ENCODE measurements around the gene PIP5K1B. TPM values are rescaled to one million over a fixed set of nuclear protein-coding genes. Genes with fewer than 3 reads are reported as not detected.

PIP5K1B gene
- total RNA-seq, 1 experiment from 2014 or later = 0.20 TPM

GRCh38 chr9:68942790-68943189, 237.8 kb downstream of the PIP5K1B start:
- Histone ChIP-seq H3K9ac (ENCODE audit: low read length) (no peak overlapping the region), H3K9me3 (ENCODE audit: control insufficient read depth in 1 of 2, insufficient read depth in 1 of 2, low read depth in 1 of 2, low read length in 2 of 2) (no peaks in the 10 kb centered on the region), H3K4me3 (replicated peaks in 1 of 2; ENCODE audit: low read depth in 1 of 2, low read length in 2 of 2) (no peak overlapping the region), H3K79me2 (ENCODE audit: insufficient read depth, low read length) (no peaks in the 10 kb centered on the region), H3K36me3 (ENCODE audit: control insufficient read depth in 1 of 2, insufficient read depth in 2 of 2, low read length in 2 of 2) (no peaks in the 10 kb centered on the region), H3K4me1 (ENCODE audit: control insufficient read depth in 1 of 2, insufficient read depth in 2 of 2, low read length in 2 of 2) (no peaks in the 10 kb centered on the region), H3K27ac (ENCODE audit: low read depth, low read length) (no peak overlapping the region), H3K9me2 (ENCODE audit: insufficient read depth) (no peaks in the 10 kb centered on the region), H3K27me3 (ENCODE audit: insufficient read depth, low read length) (peaks cover 23% of the 10 kb centered on the region), H3K4me2 (ENCODE audit: low read length) (no peak overlapping the region), H4K20me1 (ENCODE audit: insufficient read depth) (no peaks in the 10 kb centered on the region), H2AFZ (ENCODE audit: low read depth, low read length, poor library complexity, severe bottlenecking) (no peak overlapping the region)
- no peak for ATAC-seq
- TF ChIP-seq ATF3 (IDR thresholded peaks at IDR 0.05) (no peak), CBX3 (IDR thresholded peaks at IDR 0.05; ENCODE audit: low read depth) (no peak), JUND (IDR thresholded peaks at IDR 0.05) (no peak)
- RAD21 ChIA-PET (ENCODE audit: low non-redundant PET in 1 of 2, low total read pairs in 2 of 2, uncharacterized antibody in 2 of 2, unreplicated experiment in 2 of 2) = no interaction called here
- CTCF ChIA-PET = no interaction called here
- no peak for DNase-seq (ENCODE audit: low read depth, low spot score)
- intact Hi-C loops (cut with micrococcal nuclease) = loop anchor here (10.0 kb wide), 1 partner anchor 188 kb away; no protein-coding TSS in a partner anchor
- no TSS peak for BruUV-seq (replicated peaks)
- POLR2A ChIA-PET = no interaction called here

GRCh38 chr9:68947015-68947414, 242.0 kb downstream of the PIP5K1B start:
- intact Hi-C loops (cut with micrococcal nuclease) = loop anchor here (10.0 kb wide), 1 partner anchor 192 kb away; no protein-coding TSS in a partner anchor
- ChIA-PET CTCF (no interaction called here), RAD21 (ENCODE audit: low non-redundant PET in 1 of 2, low total read pairs in 2 of 2, uncharacterized antibody in 2 of 2, unreplicated experiment in 2 of 2) (no interaction called here), POLR2A (no interaction called here)
- no peak for TF ChIP-seq POLR2AphosphoS5 (IDR thresholded peaks at IDR 0.05; ENCODE audit: low read depth, low read length)
- TF ChIP-seq ATF3 (IDR thresholded peaks at IDR 0.05) = no peak
- no peak for TF ChIP-seq EZH2phosphoT487 (IDR thresholded peaks at IDR 0.05; ENCODE audit: borderline replicate concordance)
- no peak for TF ChIP-seq TCF7L2 (IDR thresholded peaks at IDR 0.05; ENCODE audit: borderline replicate concordance, extremely low read depth, insufficient read depth, insufficient read length)
- TF ChIP-seq YY1 (IDR thresholded peaks at IDR 0.05; ENCODE audit: extremely low read depth, insufficient replicate concordance, low read depth, low read length) = no peak
- no peak for TF ChIP-seq CTCF (IDR thresholded peaks at IDR 0.05 in 2 of 3, conservative IDR thresholded peaks at IDR 0.05 in 1 of 3; ENCODE audit: borderline replicate concordance in 1 of 3, insufficient read depth in 1 of 3, low read depth in 2 of 3, low read length in 2 of 3)
- no peak for TF ChIP-seq CBX3 (IDR thresholded peaks at IDR 0.05; ENCODE audit: low read depth)
- no peak for TF ChIP-seq ZBTB33 (IDR thresholded peaks at IDR 0.05; ENCODE audit: extremely low read depth, insufficient replicate concordance, low read length)
- TF ChIP-seq SP1 (IDR thresholded peaks at IDR 0.05; ENCODE audit: low read depth) = no peak
- TF ChIP-seq JUND (IDR thresholded peaks at IDR 0.05) = no peak
- no peak for TF ChIP-seq MAX (IDR thresholded peaks at IDR 0.05)
- TF ChIP-seq POLR2A (IDR thresholded peaks at IDR 0.05; ENCODE audit: borderline replicate concordance, extremely low read depth, insufficient read depth, insufficient read length) = no peak
- no peak for TF ChIP-seq ZNF274 (IDR thresholded peaks at IDR 0.05; ENCODE audit: low read depth, low read length)
- TF ChIP-seq EZH2 (IDR thresholded peaks at IDR 0.05) = no peak
- TF ChIP-seq RAD21 (IDR thresholded peaks at IDR 0.05; ENCODE audit: low read depth) = no peak
- TF ChIP-seq EGR1 (IDR thresholded peaks at IDR 0.05; ENCODE audit: low read depth) = no peak
- Histone ChIP-seq H3K4me2 (ENCODE audit: low read length) (no peak overlapping the region), H3K9me2 (ENCODE audit: insufficient read depth) (no peaks in the 10 kb centered on the region), H3K9ac (ENCODE audit: low read length) (no peak overlapping the region), H4K20me1 (ENCODE audit: insufficient read depth) (no peaks in the 10 kb centered on the region), H3K4me1 (ENCODE audit: control insufficient read depth in 1 of 2, insufficient read depth in 2 of 2, low read length in 2 of 2) (no peaks in the 10 kb centered on the region), H3K9me3 (ENCODE audit: control insufficient read depth in 1 of 2, insufficient read depth in 1 of 2, low read depth in 1 of 2, low read length in 2 of 2) (no peaks in the 10 kb centered on the region), H2AFZ (ENCODE audit: low read depth, low read length, poor library complexity, severe bottlenecking) (no peak overlapping the region), H3K36me3 (ENCODE audit: control insufficient read depth in 1 of 2, insufficient read depth in 2 of 2, low read length in 2 of 2) (no peaks in the 10 kb centered on the region), H3K27me3 (ENCODE audit: insufficient read depth, low read length) (peaks cover 33% of the 10 kb centered on the region), H3K79me2 (ENCODE audit: insufficient read depth, low read length) (no peaks in the 10 kb centered on the region), H3K4me3 (replicated peaks in 1 of 2; ENCODE audit: low read depth in 1 of 2, low read length in 2 of 2) (no peak overlapping the region), H3K27ac (ENCODE audit: low read depth, low read length) (no peak overlapping the region)
- DNase-seq (ENCODE audit: low read depth, low spot score) (no peak), ATAC-seq (no peak)
- no TSS peak for BruUV-seq (replicated peaks)

All from HCT116 (cell line).